SK-N-SH (cell line): ENCODE data around the gene EEF2K. TPM values are rescaled to one million over a fixed set of nuclear protein-coding genes. Genes with fewer than 3 reads are reported as not detected.

Experiments
- CTCF ChIA-PET: fragments of 300-600, 350-600 bp; formaldehyde crosslinking; extraction: SDS; loops from one replicate; lab custom pipeline; 2021; lab: Yijun Ruan, JAX
- POLR2A ChIA-PET: fragments of 350-600 bp; sonication (Branson Sonifier 250); formaldehyde crosslinking; extraction: SDS; loops from one replicate; lab custom pipeline; 2020; ENCODE audit warnings: antibody characterized with exemption, inconsistent platforms; lab: Yijun Ruan, JAX
- DNase-seq: peaks from one replicate; pipeline ENCODE4 v3.0.0; 2012
- H2AFZ ChIP-seq: fragments of 200-600 bp; sonication (generic); 2 replicates; pipeline ENCODE4 v1.8.1; 2016; ENCODE audit warnings: antibody characterized with exemption, mild to moderate bottlenecking, low read depth
- H3F3A ChIP-seq: fragments of 200-600 bp; sonication (generic); replicated peaks from 2 replicates; pipeline ENCODE3; 2016; ENCODE audit warnings: antibody characterized with exemption, mild to moderate bottlenecking; ENCODE audit not compliant: insufficient read depth
- H3K27ac ChIP-seq, 2 experiments: fragments of 200-500 bp in 1 of 2; fragments of 200-600 bp in 1 of 2; sonication (Bioruptor generic) in 1 of 2; sonication (generic), shearing (Covaris generic) in 1 of 2; 2 replicates each; pipeline versions ENCODE4 v1.5.1 to v1.6.1; 2014 to 2016; ENCODE audit warnings: low read depth in 2 of 2, inconsistent platforms in 1 of 2, low read length in 1 of 2, mild to moderate bottlenecking in 1 of 2, mixed read lengths in 1 of 2
- H3K27me3 ChIP-seq: fragments of 200-600 bp; sonication (generic), shearing (Covaris generic); 2 replicates; pipeline ENCODE4 v1.6.1; 2016; ENCODE audit warnings: mixed run types; ENCODE audit not compliant: insufficient read depth
- H3K36me3 ChIP-seq, 2 experiments: fragments of 200-500 bp in 1 of 2; fragments of 200-600 bp in 1 of 2; sonication (Bioruptor generic) in 1 of 2; sonication (generic) in 1 of 2; replicated peaks in 1 of 2; 2 replicates each; pipeline versions ENCODE3 to v1.5.1; 2014 to 2016; ENCODE audit warnings: low read length in 1 of 2, mild to moderate bottlenecking in 1 of 2; ENCODE audit not compliant: insufficient read depth in 2 of 2, control insufficient read depth in 1 of 2
- H3K4me1 ChIP-seq, 2 experiments: fragments of 200-500 bp in 1 of 2; fragments of 200-600 bp in 1 of 2; sonication (Bioruptor generic) in 1 of 2; sonication (generic), shearing (Covaris generic) in 1 of 2; 2 replicates each; pipeline versions ENCODE4 v1.5.1 to v1.6.1; 2014 to 2016; ENCODE audit warnings: low read depth in 1 of 2, low read length in 1 of 2, mixed run types in 1 of 2; ENCODE audit not compliant: insufficient read depth in 2 of 2, control insufficient read depth in 1 of 2
- H3K4me2 ChIP-seq: fragments of 200-600 bp; sonication (generic), shearing (Covaris generic); 2 replicates; pipeline ENCODE4 v1.6.1; 2017; ENCODE audit warnings: mixed run types
- H3K4me3 ChIP-seq, 2 experiments: fragments of 200-500 bp in 1 of 2; fragments of 200-600 bp in 1 of 2; sonication (Bioruptor generic) in 1 of 2; sonication (generic), shearing (Covaris generic) in 1 of 2; 2 replicates each; pipeline versions ENCODE4 v1.5.1 to v1.8.1; 2014 to 2016; ENCODE audit warnings: low read depth in 2 of 2, inconsistent platforms in 1 of 2, low read length in 1 of 2, mild to moderate bottlenecking in 1 of 2, mixed read lengths in 1 of 2, moderate library complexity in 1 of 2
- H3K79me2 ChIP-seq: fragments of 200-600 bp; sonication (generic); 2 replicates; pipeline ENCODE4 v1.8.1; 2017; ENCODE audit warnings: mild to moderate bottlenecking; ENCODE audit not compliant: insufficient read depth
- H3K9ac ChIP-seq: fragments of 200-600 bp; sonication (generic); 2 replicates; pipeline ENCODE4 v1.6.1; 2017; ENCODE audit warnings: mixed run types
- H3K9me2 ChIP-seq: fragments of 200-600 bp; sonication (generic); 2 replicates; pipeline ENCODE4 v1.6.1; 2017; ENCODE audit warnings: mixed run types
- H3K9me3 ChIP-seq: fragments of 200-600 bp; sonication (generic); 2 replicates; pipeline ENCODE4 v1.6.1; 2017; ENCODE audit warnings: mixed run types, mild to moderate bottlenecking, moderate library complexity
- H4K20me1 ChIP-seq: fragments of 200-600 bp; sonication (generic); 2 replicates; pipeline ENCODE4 v1.6.1; 2017; ENCODE audit warnings: mild to moderate bottlenecking, mixed run types; ENCODE audit not compliant: insufficient read depth
- CHD2 ChIP-seq: fragments of 150-350 bp; IDR thresholded peaks from 2 replicates; pipeline ENCODE4 v1.6.1; 2018; ENCODE audit warnings: low read length; ENCODE audit not compliant: partially characterized antibody
- EP300 ChIP-seq, 2 experiments: IDR thresholded peaks; 2 replicates each; pipeline versions ENCODE4 v1.4.0 to v1.6.1; 2012; ENCODE audit warnings: borderline replicate concordance in 1 of 2, low read depth in 1 of 2, low read length in 1 of 2
- FOSL2 ChIP-seq: IDR thresholded peaks from 2 replicates; pipeline ENCODE4 v1.4.0; 2012; ENCODE audit warnings: low read depth, mild to moderate bottlenecking, moderate library complexity, borderline replicate concordance
- FOXJ3 ChIP-seq: sonication (generic); formaldehyde crosslinking; IDR thresholded peaks from 2 replicates; pipeline ENCODE4 v1.5.1; 2020; ENCODE audit warnings: mild to moderate bottlenecking, missing genetic modification reagents
- JUND ChIP-seq: IDR thresholded peaks from 2 replicates; pipeline ENCODE4 v1.4.0; 2012
- MEF2A ChIP-seq: IDR thresholded peaks from 2 replicates; pipeline ENCODE4 v1.4.0; 2012; ENCODE audit warnings: low read depth, borderline replicate concordance
- MXI1 ChIP-seq: IDR thresholded peaks from 2 replicates; pipeline ENCODE4 v1.6.1; 2012; ENCODE audit warnings: mild to moderate bottlenecking, low read depth, low read length, improper control_type of control experiment
- NFIC ChIP-seq: IDR thresholded peaks from 2 replicates; pipeline ENCODE4 v1.4.0; 2012; ENCODE audit warnings: borderline replicate concordance
- NRF1 ChIP-seq: IDR thresholded peaks from 2 replicates; pipeline ENCODE4 v1.6.1; 2012; ENCODE audit warnings: low read depth, mild to moderate bottlenecking, low read length
- RCOR1 ChIP-seq: fragments of 150-350 bp; IDR thresholded peaks from 2 replicates; pipeline ENCODE4 v1.6.1; 2017; ENCODE audit warnings: antibody characterized with exemption, low read length
- RFX5 ChIP-seq: IDR thresholded peaks from 2 replicates; pipeline ENCODE4 v1.6.1; 2012; ENCODE audit warnings: mild to moderate bottlenecking, improper control_type of control experiment, low read length
- RXRA ChIP-seq: IDR thresholded peaks from 2 replicates; pipeline ENCODE4 v1.4.0; 2012; ENCODE audit warnings: low read depth, mild to moderate bottlenecking, borderline replicate concordance
- SIN3A ChIP-seq: IDR thresholded peaks from 2 replicates; pipeline ENCODE4 v1.6.1; 2012; ENCODE audit warnings: low read depth, mild to moderate bottlenecking, low read length, moderate library complexity, borderline replicate concordance
- SMC3 ChIP-seq: IDR thresholded peaks from 2 replicates; pipeline ENCODE4 v1.6.1; 2012; ENCODE audit warnings: low read depth, low read length, improper control_type of control experiment
- whole genome bisulfite sequencing: methylation state at CpG from one replicate; pipeline ENCODE4 v1.1.6; 2017; ENCODE audit warnings: low lambda C conversion rate; 5-methylcytosine and 5-hydroxymethylcytosine counted together
- polyA plus RNA-seq, 3 experiments: library from polyadenylated mRNA; depleted of rRNA; stranded (reverse); fragments of >200 nt; gene quantifications; 2 replicates each; pipeline ENCODE4 v1.2.3, GENCODE V29; 2012
- TF ChIP-seq, protein P1 (sequence below): IDR thresholded peaks from 2 replicates; pipeline ENCODE4 v1.4.0; 2012; ENCODE audit warnings: low read depth, borderline replicate concordance
- TF ChIP-seq, protein P2 (sequence below): IDR thresholded peaks from 2 replicates; pipeline ENCODE4 v1.4.0; 2012; ENCODE audit warnings: low read depth
- TF ChIP-seq, protein P3 (sequence below): fragments of 150-350 bp; IDR thresholded peaks from 2 replicates; pipeline ENCODE4 v1.6.1; 2016; ENCODE audit warnings: mild to moderate bottlenecking, low read depth, low read length
- TF ChIP-seq, protein P4 (sequence below): IDR thresholded peaks from 2 replicates; pipeline ENCODE4 v1.4.0; 2012; ENCODE audit warnings: low read depth, borderline replicate concordance
- TF ChIP-seq, protein P5 (sequence below): fragments of 150-350 bp; IDR thresholded peaks from 2 replicates; pipeline ENCODE4 v1.6.1; 2017; ENCODE audit warnings: antibody characterized with exemption, low read length, low read depth, borderline replicate concordance
- TF ChIP-seq, protein P6 (sequence below): IDR thresholded peaks from 2 replicates; pipeline ENCODE4; 2012

The EEF2K gene
- polyA plus RNA-seq, 1 of the 3 experiments (the other 2 are of a cell fraction), result 8.0 TPM

DNA sequence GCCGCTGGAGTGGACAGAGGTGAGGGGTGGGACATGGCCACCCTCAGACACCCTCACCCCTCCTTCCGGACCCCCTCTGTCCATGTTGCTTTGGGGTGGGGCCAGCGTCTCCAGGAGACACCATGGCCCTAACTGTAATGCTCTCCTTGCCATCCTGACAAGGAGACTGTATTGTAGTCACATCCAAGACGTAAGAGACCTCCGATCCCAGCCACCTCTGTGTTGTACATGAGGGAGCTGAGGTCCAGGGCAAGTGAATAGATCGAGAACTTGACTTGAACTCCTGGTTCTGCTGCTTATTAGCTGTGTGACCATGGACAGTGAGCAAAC is 121.3 kb downstream of the EEF2K start (continued):
- TF ChIP-seq, protein P1, sequence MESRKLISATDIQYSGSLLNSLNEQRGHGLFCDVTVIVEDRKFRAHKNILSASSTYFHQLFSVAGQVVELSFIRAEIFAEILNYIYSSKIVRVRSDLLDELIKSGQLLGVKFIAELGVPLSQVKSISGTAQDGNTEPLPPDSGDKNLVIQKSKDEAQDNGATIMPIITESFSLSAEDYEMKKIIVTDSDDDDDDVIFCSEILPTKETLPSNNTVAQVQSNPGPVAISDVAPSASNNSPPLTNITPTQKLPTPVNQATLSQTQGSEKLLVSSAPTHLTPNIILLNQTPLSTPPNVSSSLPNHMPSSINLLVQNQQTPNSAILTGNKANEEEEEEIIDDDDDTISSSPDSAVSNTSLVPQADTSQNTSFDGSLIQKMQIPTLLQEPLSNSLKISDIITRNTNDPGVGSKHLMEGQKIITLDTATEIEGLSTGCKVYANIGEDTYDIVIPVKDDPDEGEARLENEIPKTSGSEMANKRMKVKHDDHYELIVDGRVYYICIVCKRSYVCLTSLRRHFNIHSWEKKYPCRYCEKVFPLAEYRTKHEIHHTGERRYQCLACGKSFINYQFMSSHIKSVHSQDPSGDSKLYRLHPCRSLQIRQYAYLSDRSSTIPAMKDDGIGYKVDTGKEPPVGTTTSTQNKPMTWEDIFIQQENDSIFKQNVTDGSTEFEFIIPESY, result no peak
- TF ChIP-seq RXRA (no peak), NFIC (no peak), RCOR1 (no peak), RFX5 (no peak), EP300 (IDR thresholded peaks at IDR 0.05; ENCODE audit: borderline replicate concordance in 1 of 2, low read depth in 1 of 2, low read length in 1 of 2) (no peak), SMC3 (no peak), CHD2 (no peak)

DNA sequence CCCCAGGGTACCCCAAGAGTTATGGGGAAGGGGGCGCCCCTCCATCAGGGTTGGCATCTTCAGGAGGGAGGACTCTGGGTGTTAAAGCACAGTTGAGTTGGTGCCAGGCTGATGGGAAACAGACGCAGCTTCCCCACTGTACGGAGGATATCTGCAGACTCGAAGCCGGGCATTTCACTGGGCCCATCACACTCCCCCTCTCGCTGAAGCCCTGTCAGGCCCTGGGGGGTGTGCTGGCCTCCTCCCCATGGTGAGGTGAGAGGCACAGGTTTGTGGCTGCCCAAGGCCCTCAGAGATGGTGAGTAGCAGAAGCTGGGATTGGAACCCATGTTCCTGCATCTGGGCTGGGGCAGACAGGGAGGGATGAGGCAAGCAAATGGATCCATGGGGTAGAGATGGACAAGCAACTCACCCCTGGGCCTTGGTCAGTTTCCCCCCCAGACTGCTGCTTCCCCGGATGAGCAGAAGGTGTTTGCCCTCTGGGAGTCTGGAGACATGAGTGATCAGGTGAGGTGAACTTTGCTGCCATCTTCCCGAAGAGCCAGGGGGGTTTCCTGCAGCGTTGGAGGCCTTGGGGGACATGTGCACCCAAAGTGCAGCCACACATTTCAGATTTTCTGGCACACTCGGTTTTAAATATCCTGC is 122.1 kb downstream of the EEF2K start:
- ChIA-PET POLR2A (no interaction called here), CTCF (interaction anchor here (1.4 kb wide), 1 partner anchor 10 kb away, joined by 5 read pairs; no protein-coding TSS in a partner anchor)
- no peaks in the 10 kb centered on the region for H3K9me2 ChIP-seq
- no peak overlapping the region for H2AFZ ChIP-seq
- H3K9me3 ChIP-seq, result no peaks in the 10 kb centered on the region
- H3K27me3 ChIP-seq, result no peaks in the 10 kb centered on the region
- H3K79me2 ChIP-seq, result 0 out of 2 replicates have a peak, but pooled peaks cover 3% of the 10 kb centered on the region
- no peaks in the 10 kb centered on the region for H4K20me1 ChIP-seq
- DNase-seq, result no peak
- WGBS, result 70% methylated on average over 9 of the region's 10 CpGs
- peaks cover 0 to 3% of the 10 kb centered on the region in 2 experiments; a peak in 1 of 4 replicates for H3K4me1 ChIP-seq
- H3K4me3 ChIP-seq, result no peak overlapping the region
- H3K27ac ChIP-seq, result no peak overlapping the region
- H3K9ac ChIP-seq, result no peak overlapping the region
- H3K36me3 ChIP-seq, result peaks cover 5 to 71% of the 10 kb centered on the region in 2 experiments
- H3K4me2 ChIP-seq, result no peak overlapping the region
- TF ChIP-seq RFX5, result no peak
- TF ChIP-seq JUND, result no peak
- no peak for TF ChIP-seq FOXJ3 (CRISPR knock-in tag)
- TF ChIP-seq, protein P2, sequence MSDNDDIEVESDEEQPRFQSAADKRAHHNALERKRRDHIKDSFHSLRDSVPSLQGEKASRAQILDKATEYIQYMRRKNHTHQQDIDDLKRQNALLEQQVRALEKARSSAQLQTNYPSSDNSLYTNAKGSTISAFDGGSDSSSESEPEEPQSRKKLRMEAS, result no peak
- no peak for TF ChIP-seq RXRA
- no peak for TF ChIP-seq MEF2A
- TF ChIP-seq NRF1, result no peak
- TF ChIP-seq, protein P3, sequence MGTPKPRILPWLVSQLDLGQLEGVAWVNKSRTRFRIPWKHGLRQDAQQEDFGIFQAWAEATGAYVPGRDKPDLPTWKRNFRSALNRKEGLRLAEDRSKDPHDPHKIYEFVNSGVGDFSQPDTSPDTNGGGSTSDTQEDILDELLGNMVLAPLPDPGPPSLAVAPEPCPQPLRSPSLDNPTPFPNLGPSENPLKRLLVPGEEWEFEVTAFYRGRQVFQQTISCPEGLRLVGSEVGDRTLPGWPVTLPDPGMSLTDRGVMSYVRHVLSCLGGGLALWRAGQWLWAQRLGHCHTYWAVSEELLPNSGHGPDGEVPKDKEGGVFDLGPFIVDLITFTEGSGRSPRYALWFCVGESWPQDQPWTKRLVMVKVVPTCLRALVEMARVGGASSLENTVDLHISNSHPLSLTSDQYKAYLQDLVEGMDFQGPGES, result no peak
- TF ChIP-seq, protein P4, sequence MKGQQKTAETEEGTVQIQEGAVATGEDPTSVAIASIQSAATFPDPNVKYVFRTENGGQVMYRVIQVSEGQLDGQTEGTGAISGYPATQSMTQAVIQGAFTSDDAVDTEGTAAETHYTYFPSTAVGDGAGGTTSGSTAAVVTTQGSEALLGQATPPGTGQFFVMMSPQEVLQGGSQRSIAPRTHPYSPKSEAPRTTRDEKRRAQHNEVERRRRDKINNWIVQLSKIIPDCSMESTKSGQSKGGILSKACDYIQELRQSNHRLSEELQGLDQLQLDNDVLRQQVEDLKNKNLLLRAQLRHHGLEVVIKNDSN, result no peak
- TF ChIP-seq SIN3A, result no peak
- TF ChIP-seq, protein P5, sequence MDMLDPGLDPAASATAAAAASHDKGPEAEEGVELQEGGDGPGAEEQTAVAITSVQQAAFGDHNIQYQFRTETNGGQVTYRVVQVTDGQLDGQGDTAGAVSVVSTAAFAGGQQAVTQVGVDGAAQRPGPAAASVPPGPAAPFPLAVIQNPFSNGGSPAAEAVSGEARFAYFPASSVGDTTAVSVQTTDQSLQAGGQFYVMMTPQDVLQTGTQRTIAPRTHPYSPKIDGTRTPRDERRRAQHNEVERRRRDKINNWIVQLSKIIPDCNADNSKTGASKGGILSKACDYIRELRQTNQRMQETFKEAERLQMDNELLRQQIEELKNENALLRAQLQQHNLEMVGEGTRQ, result no peak
- TF ChIP-seq, protein P6, sequence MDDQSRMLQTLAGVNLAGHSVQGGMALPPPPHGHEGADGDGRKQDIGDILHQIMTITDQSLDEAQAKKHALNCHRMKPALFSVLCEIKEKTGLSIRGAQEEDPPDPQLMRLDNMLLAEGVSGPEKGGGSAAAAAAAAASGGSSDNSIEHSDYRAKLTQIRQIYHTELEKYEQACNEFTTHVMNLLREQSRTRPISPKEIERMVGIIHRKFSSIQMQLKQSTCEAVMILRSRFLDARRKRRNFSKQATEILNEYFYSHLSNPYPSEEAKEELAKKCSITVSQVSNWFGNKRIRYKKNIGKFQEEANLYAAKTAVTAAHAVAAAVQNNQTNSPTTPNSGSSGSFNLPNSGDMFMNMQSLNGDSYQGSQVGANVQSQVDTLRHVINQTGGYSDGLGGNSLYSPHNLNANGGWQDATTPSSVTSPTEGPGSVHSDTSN, result no peak
- TF ChIP-seq RCOR1, result no peak
- TF ChIP-seq FOSL2, result no peak
- TF ChIP-seq SMC3, result no peak
- TF ChIP-seq MXI1, result no peak
- H3F3A ChIP-seq, result peaks cover 17% of the 10 kb centered on the region
